Measurements from ENCODE around the gene FAM168A. TPM values are rescaled to one million over a fixed set of nuclear protein-coding genes. Genes with fewer than 3 reads are reported as not detected.

FAM168A gene
- total and polyA plus RNA-seq, 10 of the 15 experiments (the other 5 are each of a cell fraction or from before 2014, with no cell fraction given): 1.7 to 20.0 (median 10.0) TPM

DNA sequence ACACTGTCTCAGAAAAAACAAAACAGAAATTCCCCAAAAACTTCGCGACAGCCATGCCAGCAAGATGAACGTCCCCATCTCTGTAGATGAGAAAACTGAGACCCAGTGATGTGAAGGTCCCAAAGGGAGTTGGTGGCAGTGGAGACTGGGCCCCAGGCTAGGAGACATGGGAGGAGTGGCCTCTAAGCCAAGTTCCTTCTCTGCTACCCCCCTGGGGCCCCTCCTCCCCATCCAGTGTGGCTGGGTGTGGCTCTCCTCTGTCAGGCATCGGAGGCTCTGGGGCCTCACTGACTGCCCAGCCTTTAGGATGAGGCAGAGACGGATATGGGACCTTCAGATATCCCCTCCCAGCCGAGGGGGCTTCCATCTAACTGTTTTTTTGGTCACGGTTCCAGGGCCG is 211.9 kb downstream of the FAM168A start (continued):
- TF ChIP-seq, protein P1, sequence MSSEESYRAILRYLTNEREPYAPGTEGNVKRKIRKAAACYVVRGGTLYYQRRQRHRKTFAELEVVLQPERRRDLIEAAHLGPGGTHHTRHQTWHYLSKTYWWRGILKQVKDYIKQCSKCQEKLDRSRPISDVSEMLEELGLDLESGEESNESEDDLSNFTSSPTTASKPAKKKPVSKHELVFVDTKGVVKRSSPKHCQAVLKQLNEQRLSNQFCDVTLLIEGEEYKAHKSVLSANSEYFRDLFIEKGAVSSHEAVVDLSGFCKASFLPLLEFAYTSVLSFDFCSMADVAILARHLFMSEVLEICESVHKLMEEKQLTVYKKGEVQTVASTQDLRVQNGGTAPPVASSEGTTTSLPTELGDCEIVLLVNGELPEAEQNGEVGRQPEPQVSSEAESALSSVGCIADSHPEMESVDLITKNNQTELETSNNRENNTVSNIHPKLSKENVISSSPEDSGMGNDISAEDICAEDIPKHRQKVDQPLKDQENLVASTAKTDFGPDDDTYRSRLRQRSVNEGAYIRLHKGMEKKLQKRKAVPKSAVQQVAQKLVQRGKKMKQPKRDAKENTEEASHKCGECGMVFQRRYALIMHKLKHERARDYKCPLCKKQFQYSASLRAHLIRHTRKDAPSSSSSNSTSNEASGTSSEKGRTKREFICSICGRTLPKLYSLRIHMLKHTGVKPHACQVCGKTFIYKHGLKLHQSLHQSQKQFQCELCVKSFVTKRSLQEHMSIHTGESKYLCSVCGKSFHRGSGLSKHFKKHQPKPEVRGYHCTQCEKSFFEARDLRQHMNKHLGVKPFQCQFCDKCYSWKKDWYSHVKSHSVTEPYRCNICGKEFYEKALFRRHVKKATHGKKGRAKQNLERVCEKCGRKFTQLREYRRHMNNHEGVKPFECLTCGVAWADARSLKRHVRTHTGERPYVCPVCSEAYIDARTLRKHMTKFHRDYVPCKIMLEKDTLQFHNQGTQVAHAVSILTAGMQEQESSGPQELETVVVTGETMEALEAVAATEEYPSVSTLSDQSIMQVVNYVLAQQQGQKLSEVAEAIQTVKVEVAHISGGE (CRISPR knock-in tag; IDR thresholded peaks at IDR 0.05): no peak
- TF ChIP-seq KDM1A (IDR thresholded peaks at IDR 0.05; ENCODE audit: borderline replicate concordance) (no peak), FOXM1 (IDR thresholded peaks at IDR 0.05; ENCODE audit: low read depth, low read length) (no peak), LARP7 (IDR thresholded peaks at IDR 0.05) (no peak), EZH2 (IDR thresholded peaks at IDR 0.05; ENCODE audit: borderline replicate concordance, control insufficient read depth, low read depth, low read length) (no peak), BMI1 (IDR thresholded peaks at IDR 0.05; ENCODE audit: borderline replicate concordance) (no peak), IKZF2 (IDR thresholded peaks at IDR 0.05) (peak in 1 of 2 experiments; percentile 34; a peak in 1 of 4 replicates), TARDBP (IDR thresholded peaks at IDR 0.05; ENCODE audit: borderline replicate concordance) (no peak), CREM (IDR thresholded peaks at IDR 0.05; ENCODE audit: low read depth) (no peak), ZBED1 (IDR thresholded peaks at IDR 0.05; ENCODE audit: borderline replicate concordance) (no peak), NBN (IDR thresholded peaks at IDR 0.05) (no peak), NFYA (IDR thresholded peaks at IDR 0.05; ENCODE audit: borderline replicate concordance, low read depth, low read length) (no peak), STAT3 (IDR thresholded peaks at IDR 0.05; ENCODE audit: low read depth, low read length) (no peak)
- TF ChIP-seq, protein P2, sequence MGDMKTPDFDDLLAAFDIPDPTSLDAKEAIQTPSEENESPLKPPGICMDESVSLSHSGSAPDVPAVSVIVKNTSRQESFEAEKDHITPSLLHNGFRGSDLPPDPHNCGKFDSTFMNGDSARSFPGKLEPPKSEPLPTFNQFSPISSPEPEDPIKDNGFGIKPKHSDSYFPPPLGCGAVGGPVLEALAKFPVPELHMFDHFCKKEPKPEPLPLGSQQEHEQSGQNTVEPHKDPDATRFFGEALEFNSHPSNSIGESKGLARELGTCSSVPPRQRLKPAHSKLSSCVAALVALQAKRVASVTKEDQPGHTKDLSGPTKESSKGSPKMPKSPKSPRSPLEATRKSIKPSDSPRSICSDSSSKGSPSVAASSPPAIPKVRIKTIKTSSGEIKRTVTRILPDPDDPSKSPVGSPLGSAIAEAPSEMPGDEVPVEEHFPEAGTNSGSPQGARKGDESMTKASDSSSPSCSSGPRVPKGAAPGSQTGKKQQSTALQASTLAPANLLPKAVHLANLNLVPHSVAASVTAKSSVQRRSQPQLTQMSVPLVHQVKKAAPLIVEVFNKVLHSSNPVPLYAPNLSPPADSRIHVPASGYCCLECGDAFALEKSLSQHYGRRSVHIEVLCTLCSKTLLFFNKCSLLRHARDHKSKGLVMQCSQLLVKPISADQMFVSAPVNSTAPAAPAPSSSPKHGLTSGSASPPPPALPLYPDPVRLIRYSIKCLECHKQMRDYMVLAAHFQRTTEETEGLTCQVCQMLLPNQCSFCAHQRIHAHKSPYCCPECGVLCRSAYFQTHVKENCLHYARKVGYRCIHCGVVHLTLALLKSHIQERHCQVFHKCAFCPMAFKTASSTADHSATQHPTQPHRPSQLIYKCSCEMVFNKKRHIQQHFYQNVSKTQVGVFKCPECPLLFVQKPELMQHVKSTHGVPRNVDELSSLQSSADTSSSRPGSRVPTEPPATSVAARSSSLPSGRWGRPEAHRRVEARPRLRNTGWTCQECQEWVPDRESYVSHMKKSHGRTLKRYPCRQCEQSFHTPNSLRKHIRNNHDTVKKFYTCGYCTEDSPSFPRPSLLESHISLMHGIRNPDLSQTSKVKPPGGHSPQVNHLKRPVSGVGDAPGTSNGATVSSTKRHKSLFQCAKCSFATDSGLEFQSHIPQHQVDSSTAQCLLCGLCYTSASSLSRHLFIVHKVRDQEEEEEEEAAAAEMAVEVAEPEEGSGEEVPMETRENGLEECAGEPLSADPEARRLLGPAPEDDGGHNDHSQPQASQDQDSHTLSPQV (IDR thresholded peaks at IDR 0.05): no peak
- TF ChIP-seq, protein P3, sequence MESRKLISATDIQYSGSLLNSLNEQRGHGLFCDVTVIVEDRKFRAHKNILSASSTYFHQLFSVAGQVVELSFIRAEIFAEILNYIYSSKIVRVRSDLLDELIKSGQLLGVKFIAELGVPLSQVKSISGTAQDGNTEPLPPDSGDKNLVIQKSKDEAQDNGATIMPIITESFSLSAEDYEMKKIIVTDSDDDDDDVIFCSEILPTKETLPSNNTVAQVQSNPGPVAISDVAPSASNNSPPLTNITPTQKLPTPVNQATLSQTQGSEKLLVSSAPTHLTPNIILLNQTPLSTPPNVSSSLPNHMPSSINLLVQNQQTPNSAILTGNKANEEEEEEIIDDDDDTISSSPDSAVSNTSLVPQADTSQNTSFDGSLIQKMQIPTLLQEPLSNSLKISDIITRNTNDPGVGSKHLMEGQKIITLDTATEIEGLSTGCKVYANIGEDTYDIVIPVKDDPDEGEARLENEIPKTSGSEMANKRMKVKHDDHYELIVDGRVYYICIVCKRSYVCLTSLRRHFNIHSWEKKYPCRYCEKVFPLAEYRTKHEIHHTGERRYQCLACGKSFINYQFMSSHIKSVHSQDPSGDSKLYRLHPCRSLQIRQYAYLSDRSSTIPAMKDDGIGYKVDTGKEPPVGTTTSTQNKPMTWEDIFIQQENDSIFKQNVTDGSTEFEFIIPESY (IDR thresholded peaks at IDR 0.05): no peak
- TF ChIP-seq, protein P4, sequence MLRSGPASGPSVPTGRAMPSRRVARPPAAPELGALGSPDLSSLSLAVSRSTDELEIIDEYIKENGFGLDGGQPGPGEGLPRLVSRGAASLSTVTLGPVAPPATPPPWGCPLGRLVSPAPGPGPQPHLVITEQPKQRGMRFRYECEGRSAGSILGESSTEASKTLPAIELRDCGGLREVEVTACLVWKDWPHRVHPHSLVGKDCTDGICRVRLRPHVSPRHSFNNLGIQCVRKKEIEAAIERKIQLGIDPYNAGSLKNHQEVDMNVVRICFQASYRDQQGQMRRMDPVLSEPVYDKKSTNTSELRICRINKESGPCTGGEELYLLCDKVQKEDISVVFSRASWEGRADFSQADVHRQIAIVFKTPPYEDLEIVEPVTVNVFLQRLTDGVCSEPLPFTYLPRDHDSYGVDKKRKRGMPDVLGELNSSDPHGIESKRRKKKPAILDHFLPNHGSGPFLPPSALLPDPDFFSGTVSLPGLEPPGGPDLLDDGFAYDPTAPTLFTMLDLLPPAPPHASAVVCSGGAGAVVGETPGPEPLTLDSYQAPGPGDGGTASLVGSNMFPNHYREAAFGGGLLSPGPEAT (IDR thresholded peaks at IDR 0.05; ENCODE audit: low read depth): no peak
- TF ChIP-seq, protein P5, sequence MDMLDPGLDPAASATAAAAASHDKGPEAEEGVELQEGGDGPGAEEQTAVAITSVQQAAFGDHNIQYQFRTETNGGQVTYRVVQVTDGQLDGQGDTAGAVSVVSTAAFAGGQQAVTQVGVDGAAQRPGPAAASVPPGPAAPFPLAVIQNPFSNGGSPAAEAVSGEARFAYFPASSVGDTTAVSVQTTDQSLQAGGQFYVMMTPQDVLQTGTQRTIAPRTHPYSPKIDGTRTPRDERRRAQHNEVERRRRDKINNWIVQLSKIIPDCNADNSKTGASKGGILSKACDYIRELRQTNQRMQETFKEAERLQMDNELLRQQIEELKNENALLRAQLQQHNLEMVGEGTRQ (IDR thresholded peaks at IDR 0.05; ENCODE audit: borderline replicate concordance, low read depth, low read length): no peak
